ENCODE measurements around the gene KCNT2.

GRCh38 chr1:196464480-196464941 is 143.7 kb downstream of the KCNT2 start:
- TF ChIP-seq CTCF (IDR thresholded peaks at IDR 0.05 in 2 of 3, conservative IDR thresholded peaks at IDR 0.05 in 1 of 3; ENCODE audit: borderline replicate concordance in 1 of 3, insufficient read depth in 1 of 3, low read depth in 2 of 3, low read length in 2 of 3) (no peak), POLR2A (IDR thresholded peaks at IDR 0.05; ENCODE audit: borderline replicate concordance, extremely low read depth, insufficient read depth, insufficient read length) (no peak), EGR1 (IDR thresholded peaks at IDR 0.05; ENCODE audit: low read depth) (no peak), SIN3A (IDR thresholded peaks at IDR 0.05; ENCODE audit: low read depth) (no peak)

Measured in HCT116 (cell line).